PC-3 (cell line): Measurements from ENCODE around the gene MVK. TPM values are rescaled to one million over a fixed set of nuclear protein-coding genes. Genes with fewer than 3 reads are reported as not detected.
A peak's percentile ranks its signal among the peaks of the same experiment; 100 is the strongest.

ENCODE experiments used
- ATAC-seq: fragments of 200-7000 bp; cut with Tn5 transposase; 2 replicates; pipeline ENCODE4 v1.9.1; 2020; ENCODE audit warnings: mild to moderate bottlenecking, moderate library complexity
- BruUV-seq: library from RNA; stranded (reverse); fragments of 400-500 nt; replicated peaks from 2 replicates; lab custom pipeline; 2021; lab: Mats Ljungman, UMichigan
- CTCF ChIA-PET: fragments of 300-600 bp; sonication (Branson Sonifier 250); formaldehyde crosslinking; loops from one replicate; lab custom pipeline; 2022; ENCODE audit warnings: antibody characterized with exemption; lab: Charles Lee
- POLR2A ChIA-PET: fragments of 300-600 bp; sonication (Branson Sonifier 250); formaldehyde crosslinking; loops from one replicate; lab custom pipeline; 2022; ENCODE audit warnings: antibody characterized with exemption; ENCODE audit not compliant: unreplicated experiment; lab: Charles Lee
- DNase-seq: peaks from one replicate; pipeline ENCODE4 v3.0.0-alpha.2; 2015
- H2AFZ ChIP-seq: fragments of 300-600 bp; sonication (generic); 2 replicates; pipeline ENCODE4 v1.6.0; 2016; ENCODE audit warnings: antibody characterized with exemption, low read length
- H3F3A ChIP-seq: fragments of 300-600 bp; sonication (generic); one replicate; pipeline ENCODE4 v1.6.0; 2017; ENCODE audit warnings: antibody characterized with exemption, low read length, control low read depth, mild to moderate bottlenecking; ENCODE audit not compliant: unreplicated experiment
- H3K27ac ChIP-seq: fragments of 300-600 bp; sonication (generic); 2 replicates; pipeline ENCODE4 v1.5.1; 2016; ENCODE audit warnings: mild to moderate bottlenecking, low read length
- H3K27me3 ChIP-seq: fragments of 300-600 bp; sonication (generic); 2 replicates; pipeline ENCODE4 v1.6.1; 2016; ENCODE audit warnings: low read length, mixed read lengths
- H3K36me3 ChIP-seq: fragments of 300-600 bp; sonication (generic); 2 replicates; pipeline ENCODE4 v1.6.1; 2016; ENCODE audit warnings: low read depth, mixed run types, low read length, mixed read lengths
- H3K4me1 ChIP-seq: fragments of 300-600 bp; sonication (generic); 2 replicates; pipeline ENCODE4 v1.5.1; 2016; ENCODE audit warnings: low read length; ENCODE audit not compliant: insufficient read depth
- H3K4me2 ChIP-seq: fragments of 300-600 bp; sonication (generic); 2 replicates; pipeline ENCODE4 v1.6.0; 2016; ENCODE audit warnings: low read length
- H3K4me3 ChIP-seq: fragments of 300-600 bp; sonication (generic); 2 replicates; pipeline ENCODE4 v1.5.1; 2016; ENCODE audit warnings: mild to moderate bottlenecking, low read length, mixed read lengths
- H3K79me2 ChIP-seq: fragments of 300-600 bp; sonication (generic); 2 replicates; pipeline ENCODE4 v1.6.1; 2017; ENCODE audit warnings: low read length, mixed read lengths
- H3K9ac ChIP-seq: fragments of 300-600 bp; sonication (generic); 2 replicates; pipeline ENCODE4 v1.6.0; 2016; ENCODE audit warnings: mild to moderate bottlenecking, low read length
- H3K9me2 ChIP-seq: fragments of 300-600 bp; sonication (generic); replicated peaks from 2 replicates; pipeline ENCODE4 v1.6.1; 2016; ENCODE audit warnings: mixed run types, low read length, mixed read lengths
- H3K9me3 ChIP-seq: fragments of 300-600 bp; sonication (generic); 2 replicates; pipeline ENCODE4 v1.6.1; 2016; ENCODE audit warnings: low read length, mixed read lengths
- H4K20me1 ChIP-seq: fragments of 300-600 bp; sonication (generic); 2 replicates; pipeline ENCODE4 v1.6.1; 2016; ENCODE audit warnings: low read length, mixed read lengths
- CTCF ChIP-seq: fragments of 300-600 bp; sonication (generic); conservative IDR thresholded peaks from 2 replicates; pipeline ENCODE4 v1.5.1; 2017; ENCODE audit warnings: antibody characterized with exemption, low read depth, mild to moderate bottlenecking, low read length
- EZH2 ChIP-seq: fragments of 300-600 bp; sonication (generic); IDR thresholded peaks from one replicate; pipeline ENCODE4 v1.6.1; 2017; ENCODE audit warnings: antibody characterized with exemption, mild to moderate bottlenecking, low read length; ENCODE audit not compliant: unreplicated experiment
- EZH2phosphoT487 ChIP-seq: fragments of 300-600 bp; sonication (generic); IDR thresholded peaks from 2 replicates; pipeline ENCODE4 v1.6.1; 2018; ENCODE audit warnings: mild to moderate bottlenecking, antibody characterized with exemption, low read length, borderline replicate concordance
- intact Hi-C: fragments of 100-400 bp; cut with micrococcal nuclease; formaldehyde crosslinking; loops from 2 replicates; pipeline ENCODE4 v1.9.0; 2023
- total RNA-seq: library from RNA; depleted of rRNA; stranded (reverse); fragments of >200 nt; gene quantifications from 2 replicates; pipeline ENCODE4 v1.2.3, GENCODE V29; 2014

Gene MVK
- total RNA-seq, 1 experiment from 2014 or later, result 47.8 TPM

DNA sequence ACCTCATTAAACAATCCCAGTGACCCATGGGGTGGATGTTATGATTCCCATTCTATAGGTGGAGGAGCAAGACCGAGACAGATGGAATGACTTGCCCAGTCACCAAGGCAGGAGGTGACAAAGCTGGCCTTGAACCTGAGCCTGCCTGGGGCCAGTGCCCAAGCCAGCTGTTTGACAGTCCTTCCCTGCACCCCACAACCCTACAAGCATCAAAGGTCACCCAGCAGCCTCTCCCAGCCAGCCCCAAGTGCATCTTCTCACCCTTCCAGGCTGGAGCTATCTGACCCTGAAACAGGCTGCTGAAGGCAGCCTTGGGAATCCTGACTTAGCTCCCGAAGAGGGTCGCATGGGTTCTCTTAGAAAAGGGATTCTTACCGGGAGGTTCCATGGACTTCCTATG, 20.6 kb upstream of the MVK start:
- H3K36me3 ChIP-seq, result no peaks in the 10 kb centered on the region
- BruUV-seq, result no TSS peak
- H3F3A ChIP-seq, result no peaks in the 10 kb centered on the region
- no peak overlapping the region for H3K27ac ChIP-seq
- ATAC-seq (no peak), DNase-seq (no peak)
- no peaks in the 10 kb centered on the region for H3K9me3 ChIP-seq
- peaks cover 9% of the 10 kb centered on the region; the same call in 1 of the 2 replicates for H3K4me1 ChIP-seq
- CTCF ChIA-PET, result no interaction called here
- TF ChIP-seq EZH2phosphoT487, result no peak
- TF ChIP-seq CTCF, result no peak
- no peak for TF ChIP-seq EZH2
- no peaks in the 10 kb centered on the region for H3K27me3 ChIP-seq
- no peaks in the 10 kb centered on the region for H3K9me2 ChIP-seq
- no peak overlapping the region for H2AFZ ChIP-seq
- no peaks in the 10 kb centered on the region for H4K20me1 ChIP-seq
- POLR2A ChIA-PET, result no interaction called here
- no peak overlapping the region for H3K9ac ChIP-seq
- H3K79me2 ChIP-seq, result no peaks in the 10 kb centered on the region
- no peak overlapping the region for H3K4me3 ChIP-seq
- intact Hi-C loops, result no loop called here
- no peak overlapping the region for H3K4me2 ChIP-seq

- Histone ChIP-seq H3K27ac (no peak overlapping the region), H3K79me2 (no peaks in the 10 kb centered on the region), H3K27me3 (no peaks in the 10 kb centered on the region), H3F3A (no peaks in the 10 kb centered on the region), H3K9me2 (no peaks in the 10 kb centered on the region), H3K9ac (no peak overlapping the region), H3K9me3 (no peaks in the 10 kb centered on the region), H2AFZ (no peak overlapping the region), H3K4me2 (no peak overlapping the region), H3K4me1 (peaks cover 9% of the 10 kb centered on the region; the same call in 1 of the 2 replicates), H4K20me1 (no peaks in the 10 kb centered on the region), H3K36me3 (no peaks in the 10 kb centered on the region), H3K4me3 (no peak overlapping the region)
- ChIA-PET POLR2A (no interaction called here), CTCF (no interaction called here)
- TF ChIP-seq EZH2 (no peak), EZH2phosphoT487 (no peak), CTCF (no peak)
- intact Hi-C loops, result no loop called here
- ATAC-seq, result no peak
- peak; percentile 23 for DNase-seq
- no TSS peak for BruUV-seq
Measured at GRCh38 chr12:109553483-109553882, 20.1 kb upstream of the MVK start.

- intact Hi-C loops, result no loop called here
- H3K9ac ChIP-seq, result no peak overlapping the region
- H3K4me2 ChIP-seq, result no peak overlapping the region
- H3F3A ChIP-seq, result no peaks in the 10 kb centered on the region
- H3K4me1 ChIP-seq, result peaks cover 9% of the 10 kb centered on the region; the same call in 1 of the 2 replicates
- H3K27me3 ChIP-seq, result no peaks in the 10 kb centered on the region
- no peak for ATAC-seq
- BruUV-seq, result TSS peak; percentile 5
- H3K36me3 ChIP-seq, result no peaks in the 10 kb centered on the region
- ChIA-PET POLR2A (no interaction called here), CTCF (no interaction called here)
- H3K27ac ChIP-seq, result no peak overlapping the region
- H3K4me3 ChIP-seq, result no peak overlapping the region
- no peak for TF ChIP-seq EZH2
- TF ChIP-seq EZH2phosphoT487, result no peak
- no peak for TF ChIP-seq CTCF
- no peaks in the 10 kb centered on the region for H3K79me2 ChIP-seq
- no peaks in the 10 kb centered on the region for H4K20me1 ChIP-seq
- no peaks in the 10 kb centered on the region for H3K9me3 ChIP-seq
- no peaks in the 10 kb centered on the region for H3K9me2 ChIP-seq
- no peak for DNase-seq
- H2AFZ ChIP-seq, result no peak overlapping the region
Measured at GRCh38 chr12:109553906-109554500, 19.6 kb upstream of the MVK start.
